ENCODE measurements around the gene KLHL25.
A peak's percentile ranks its signal among the peaks of the same experiment; 100 is the strongest.
"Not testable (repeated sequence)": the region's sequence is repeated elsewhere in the genome, so short reads cannot be mapped to it uniquely, and the experiment has no call there.

KLHL25 gene

DNA sequence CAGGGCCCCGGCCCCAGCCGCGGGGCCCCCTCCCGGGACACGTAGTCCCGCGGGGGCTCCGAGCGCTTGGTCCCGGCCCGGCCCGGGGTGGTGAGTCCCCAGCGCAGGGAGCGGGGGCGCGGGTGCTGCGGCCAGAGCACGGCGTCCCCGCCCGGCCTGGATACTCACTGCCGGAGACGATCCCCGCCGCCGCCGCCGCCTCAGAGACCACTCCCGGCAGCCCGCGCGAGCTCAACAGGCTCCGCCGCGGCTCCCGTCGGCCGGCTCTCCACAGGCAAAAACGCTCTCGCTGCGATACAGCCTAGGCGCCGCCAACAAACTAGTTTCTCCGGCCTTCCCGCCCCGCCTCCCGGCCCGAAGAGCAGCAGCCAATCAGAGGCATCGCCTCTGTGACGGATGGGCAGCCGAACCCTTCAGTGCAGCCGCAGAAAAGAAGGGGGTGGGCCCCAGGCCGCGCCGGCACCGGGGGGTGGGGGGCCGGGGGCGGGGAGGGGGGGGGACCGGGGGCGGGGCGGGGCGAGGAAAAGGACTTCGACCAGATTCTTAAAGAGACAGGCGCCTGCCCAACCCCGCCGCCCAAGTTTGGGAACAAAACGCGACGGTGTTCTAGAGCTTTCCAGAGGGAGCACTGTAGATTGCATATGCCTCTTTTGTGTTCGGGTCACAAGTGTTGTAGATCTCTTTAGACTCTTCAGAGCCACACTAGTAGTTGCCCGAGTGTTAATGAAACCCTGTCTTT lies at the start of gene KLHL25:
KLHL25 (minus strand) TSS at position 328 of the 739 bp plus-strand sequence. CDS start 25,115 bp downstream, outside the sequence.
- DNase-seq = peak; percentile 86 to 87

DNA sequence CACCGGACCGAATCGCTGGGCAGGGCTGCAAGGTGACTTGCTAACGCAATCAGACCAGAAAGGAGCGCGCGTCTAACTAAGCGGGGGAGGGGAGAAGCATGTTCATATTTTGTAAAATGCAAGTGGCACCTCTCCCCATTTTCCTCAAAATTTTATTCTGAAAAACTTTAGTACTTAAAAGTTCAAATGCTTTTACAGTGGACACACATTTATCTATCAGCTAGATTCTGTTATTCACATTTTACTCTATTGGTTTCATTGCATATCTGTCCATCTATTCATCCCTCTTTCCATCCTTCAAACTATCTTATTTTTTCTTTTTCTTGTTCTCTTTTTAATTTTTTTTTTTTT lies 46.1 kb upstream of the KLHL25 start:
- DNase-seq = no peak

- peak; percentile 52 to 87 for DNase-seq
Measured at GRCh38 chr15:85840079-85840801, 45.5 kb upstream of the KLHL25 start.

DNA sequence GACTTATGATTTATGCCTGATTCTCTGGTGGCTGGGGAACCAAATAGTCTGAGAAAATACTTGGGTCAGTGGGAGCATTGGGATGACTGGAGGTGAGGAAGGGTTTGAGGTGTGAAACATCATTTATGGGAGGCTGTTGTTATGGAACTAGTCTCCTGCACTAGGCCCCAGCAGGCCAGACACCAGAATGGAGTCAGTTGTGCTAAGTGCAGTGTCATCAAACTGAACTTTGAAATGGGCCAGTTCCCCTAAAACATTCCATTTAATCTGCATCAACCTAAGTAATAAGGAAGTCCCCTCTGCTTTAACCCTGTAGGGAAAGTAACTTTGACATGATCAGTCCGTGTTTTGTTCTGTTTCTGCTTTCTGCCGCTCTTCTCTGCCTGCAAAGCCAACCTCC lies 44.9 kb upstream of the KLHL25 start:
- peak in 1 of 2 donors; percentile 16 for DNase-seq

DNA sequence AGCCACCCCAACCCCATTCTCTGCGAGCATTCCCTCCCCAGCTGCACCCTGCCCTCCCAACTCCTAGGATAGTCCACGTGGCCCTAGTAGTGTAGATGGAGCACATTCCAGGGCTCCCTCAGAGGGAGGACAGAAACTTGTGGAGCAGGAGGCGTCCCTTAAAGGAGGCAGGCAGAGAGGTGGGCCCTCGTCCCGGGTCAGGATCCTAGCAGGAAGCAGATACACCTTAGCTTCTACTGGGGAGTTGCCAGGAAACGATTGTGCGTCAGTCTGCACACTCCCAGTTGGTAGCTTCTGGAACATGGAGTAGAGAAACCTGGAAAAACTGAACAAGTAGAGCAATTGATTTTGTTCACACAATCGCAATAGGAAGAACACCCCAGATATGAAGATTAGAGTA lies 43.9 kb upstream of the KLHL25 start:
- DNase-seq = no peak

DNA sequence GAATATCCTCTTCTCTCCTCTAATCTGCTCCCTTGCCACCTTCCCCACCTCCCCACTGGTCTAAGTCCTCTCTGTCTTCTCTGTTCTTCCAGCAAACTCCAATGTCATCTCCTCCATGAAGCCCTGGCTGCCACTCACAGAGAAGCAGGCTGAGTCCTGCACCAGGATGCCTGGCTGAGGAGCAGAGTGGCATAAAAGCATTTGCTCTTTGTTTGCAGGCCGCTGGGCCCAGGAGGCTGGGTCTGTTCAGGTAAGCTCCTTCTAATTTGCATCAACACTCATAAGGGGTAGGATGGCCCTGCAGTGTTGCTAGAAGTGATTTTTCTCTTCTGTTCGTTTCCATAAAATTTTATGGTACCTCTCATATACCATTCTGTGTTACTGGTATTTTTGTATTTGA lies 43.2 kb upstream of the KLHL25 start:
- DNase-seq = no peak

DNA sequence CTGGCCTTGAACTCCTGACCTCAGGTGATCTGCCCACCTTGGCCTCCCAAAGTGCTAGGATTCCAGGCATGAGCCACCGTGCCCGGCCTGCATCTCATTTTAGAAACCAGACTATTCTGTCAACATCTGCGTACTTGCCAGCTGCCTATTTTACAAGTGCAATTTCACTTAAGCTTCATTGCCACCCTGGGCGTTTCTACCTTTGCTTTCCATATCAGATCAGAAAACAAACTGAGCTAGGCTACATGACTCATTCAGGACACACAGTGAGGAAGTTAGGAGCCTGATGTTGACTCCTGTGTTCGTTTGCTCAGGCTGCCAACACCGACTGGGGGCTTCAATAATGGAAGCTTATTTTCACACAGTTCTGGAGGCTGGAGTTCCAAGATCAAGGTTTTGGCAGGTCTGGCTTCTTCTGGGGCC lies 42.3 kb upstream of the KLHL25 start:
- DNase-seq = no peak

DNA sequence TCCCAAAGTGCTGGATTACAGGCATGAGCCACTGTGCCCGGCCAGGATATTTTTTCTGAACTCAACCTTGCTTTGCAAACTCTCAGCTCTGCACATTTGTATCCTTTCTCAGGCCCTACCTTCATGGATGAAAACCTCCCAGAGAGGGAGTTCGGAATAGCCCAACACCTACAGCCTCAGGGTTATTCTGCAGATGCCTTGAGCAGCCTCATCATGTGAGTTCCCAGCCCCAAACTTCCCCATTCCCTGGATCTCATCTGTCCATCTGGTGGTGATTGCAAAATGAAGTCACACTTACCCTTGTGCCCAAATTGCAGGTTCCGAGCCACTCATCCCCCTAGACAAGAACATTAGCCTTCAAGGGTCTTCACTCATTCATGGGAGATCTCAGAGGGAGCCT lies 39.9 kb upstream of the KLHL25 start:
- no peak for DNase-seq

DNA sequence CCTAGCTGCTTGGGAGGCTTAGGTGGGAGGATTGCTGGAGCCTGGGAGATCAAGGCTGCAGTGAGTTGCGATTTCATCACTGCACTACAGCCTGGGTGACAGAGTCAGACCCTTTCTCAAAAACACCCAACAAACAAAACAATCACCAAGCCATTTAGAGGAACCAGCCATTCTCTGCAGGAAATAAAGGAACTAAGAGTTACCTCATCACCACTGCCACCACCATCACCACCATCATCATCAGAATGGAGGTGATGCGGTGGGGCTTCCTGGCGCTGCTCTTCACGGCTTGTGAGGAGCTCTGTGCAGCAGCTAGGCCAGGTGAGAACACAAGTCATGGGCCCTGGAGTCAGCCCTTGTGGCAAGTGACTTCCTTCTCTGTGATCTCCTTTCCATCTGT lies 37.7 kb upstream of the KLHL25 start:
- peak; percentile 57 to 74 for DNase-seq

- DNase-seq = peak in 1 of 2 donors; percentile 7
Measured at GRCh38 chr15:85831415-85832113, 36.8 kb upstream of the KLHL25 start.

GRCh38 chr15:85829754-85830153 lies 35.0 kb upstream of the KLHL25 start:
- not testable (repeated sequence) for DNase-seq

- no peak for DNase-seq
Measured at GRCh38 chr15:85828874-85829273, 34.1 kb upstream of the KLHL25 start.

- DNase-seq = no peak
Measured at GRCh38 chr15:85828126-85828525, 33.4 kb upstream of the KLHL25 start.

GRCh38 chr15:85826756-85827515 lies 32.2 kb upstream of the KLHL25 start:
- no peak for DNase-seq

DNA sequence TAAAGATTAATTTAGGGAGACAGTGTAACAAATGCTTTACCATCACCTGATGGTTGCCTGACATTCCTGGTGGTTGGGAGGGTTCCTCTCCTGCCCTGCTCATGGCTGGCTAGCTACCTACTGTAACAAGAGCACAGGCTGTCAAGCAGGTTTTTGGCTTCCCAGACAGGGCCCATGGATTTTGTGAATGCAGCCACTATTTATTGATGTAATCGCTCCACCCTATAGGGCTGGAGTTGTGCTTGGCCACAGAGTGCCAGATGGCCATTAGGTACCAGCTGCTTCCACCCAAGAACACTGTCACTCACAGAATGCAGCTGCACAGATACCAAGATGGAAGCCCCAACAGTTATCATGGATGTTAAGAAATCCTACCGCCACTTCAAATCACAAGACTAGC lies 31.0 kb upstream of the KLHL25 start:
- DNase-seq = no peak

DNA sequence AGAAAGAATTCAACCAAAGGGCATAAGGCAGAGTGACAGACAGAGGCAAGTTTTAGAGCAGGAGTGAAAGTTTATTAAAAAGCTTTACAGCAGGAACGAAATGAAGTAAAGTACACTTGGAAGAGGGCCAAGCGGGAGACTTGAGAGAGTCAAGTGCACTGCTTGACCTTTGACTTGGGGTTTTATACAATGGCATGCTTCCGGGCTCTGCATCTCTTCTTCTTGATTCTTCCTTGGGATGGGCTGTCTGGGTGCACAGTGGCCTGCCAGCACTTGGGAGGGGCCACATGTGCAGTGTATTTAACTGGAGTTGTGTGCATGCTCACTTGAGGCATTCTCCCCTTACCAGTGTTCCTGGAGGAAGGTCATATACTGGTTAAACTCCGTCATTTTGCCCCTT lies 30.4 kb upstream of the KLHL25 start:
- DNase-seq = no peak

- no peak for DNase-seq
Measured at GRCh38 chr15:85821545-85821944, 26.8 kb upstream of the KLHL25 start.

- no peak for DNase-seq
Measured at GRCh38 chr15:85819938-85820337, 25.2 kb upstream of the KLHL25 start.

DNA sequence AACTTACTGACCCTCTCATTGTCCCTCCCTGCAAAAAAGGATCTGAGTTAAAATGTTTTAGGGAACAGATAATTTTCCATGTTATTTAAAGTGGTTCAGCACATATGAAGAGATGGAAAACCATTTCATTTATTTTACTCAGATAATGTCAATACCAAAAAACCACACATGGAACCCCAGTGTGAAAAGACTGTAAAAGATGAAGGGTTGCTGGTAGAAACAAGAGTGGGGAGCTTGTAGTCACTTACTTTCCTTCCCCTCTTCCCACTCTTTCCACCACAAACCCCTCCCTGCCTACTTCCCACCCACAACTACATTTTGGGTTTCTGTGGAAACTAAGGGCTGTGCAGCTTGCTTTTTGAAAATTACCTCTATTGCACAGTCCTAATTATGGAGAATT lies 18.5 kb upstream of the KLHL25 start:
- DNase-seq = peak in 1 of 2 donors; percentile 7

DNA sequence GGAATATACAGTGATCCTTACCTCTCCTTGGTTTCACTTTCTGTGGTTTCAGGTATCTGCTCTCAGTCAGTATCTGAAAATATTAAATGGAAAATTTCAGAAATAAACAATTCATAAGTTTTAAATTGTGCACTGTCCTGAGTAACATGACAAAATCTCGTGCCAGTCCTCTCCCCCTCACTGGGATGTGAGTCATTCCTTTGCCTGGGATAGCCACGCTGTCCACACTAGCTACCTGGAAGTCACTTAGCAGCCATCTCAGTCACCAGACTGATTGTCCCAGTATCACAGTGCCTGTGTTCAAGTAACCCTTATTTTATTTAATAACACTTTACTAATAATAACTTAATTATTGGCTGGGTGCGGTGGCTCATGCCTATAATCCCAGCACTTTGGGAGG lies 15.3 kb upstream of the KLHL25 start:
- DNase-seq = no peak

DNA sequence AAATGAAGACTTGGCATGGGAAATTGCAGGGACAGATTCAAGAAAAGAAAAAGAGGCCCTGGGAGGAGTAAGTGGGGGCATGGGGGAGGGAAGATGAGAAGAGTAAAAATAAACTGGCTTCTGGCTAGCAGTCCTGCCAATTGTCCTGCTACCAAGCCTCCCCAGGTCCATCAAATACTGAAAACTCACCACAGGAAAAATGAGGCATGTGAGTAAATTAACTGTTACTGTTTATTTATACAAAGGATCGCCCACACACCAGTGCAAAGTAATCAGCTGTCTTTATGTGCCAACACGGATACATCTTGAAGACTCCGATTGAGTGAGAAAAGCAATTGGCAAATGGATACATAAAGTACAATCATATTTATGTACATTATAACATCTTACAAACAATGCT lies 10.7 kb upstream of the KLHL25 start:
- DNase-seq = no peak

GRCh38 chr15:85804481-85805170 lies 9.9 kb upstream of the KLHL25 start:
- no peak for DNase-seq

All from inflammatory macrophage treated with lipopolysaccharide for 1 hour (primary cell).